ENCODE data around the gene HORMAD2. TPM values are rescaled to one million over a fixed set of nuclear protein-coding genes. Genes with fewer than 3 reads are reported as not detected.

Gene HORMAD2
- polyA plus RNA-seq, 1 of the 3 experiments (the other 2 are of a cell fraction) = not detected

- no peak overlapping the region for H3K4me2 ChIP-seq
- POLR2A ChIA-PET = no interaction called here
- H3K9me3 ChIP-seq = no peaks in the 10 kb centered on the region
- no peak for DNase-seq
- no peaks in the 10 kb centered on the region for H3K9me2 ChIP-seq
- H3K4me3 ChIP-seq (ENCODE audit: low read depth in 2 of 2, low read length in 1 of 2) = no peak overlapping the region
- 100% methylated on average over 1 of the region's 1 CpG for WGBS (ENCODE audit: low lambda C conversion rate)
- CTCF ChIA-PET = interaction anchor here (1.1 to 1.2 kb wide), 2 partner anchors 9 to 19 kb away, joined by 3 to 4 read pairs; no protein-coding TSS in a partner anchor
- H4K20me1 ChIP-seq (ENCODE audit: insufficient read depth) = no peaks in the 10 kb centered on the region
- H3F3A ChIP-seq (replicated peaks; ENCODE audit: insufficient read depth) = no peaks in the 10 kb centered on the region
- H3K9ac ChIP-seq = no peak overlapping the region
- no peaks in the 10 kb centered on the region for H3K79me2 ChIP-seq (ENCODE audit: insufficient read depth)
- no peaks in the 10 kb centered on the region for H3K27me3 ChIP-seq (ENCODE audit: insufficient read depth)
- H3K4me1 ChIP-seq (ENCODE audit: control insufficient read depth in 1 of 2, insufficient read depth in 2 of 2, low read depth in 1 of 2, low read length in 1 of 2) = no peaks in the 10 kb centered on the region
- no peak overlapping the region for H3K27ac ChIP-seq (ENCODE audit: low read depth in 2 of 2, low read length in 1 of 2)
- no peak overlapping the region for H2AFZ ChIP-seq (ENCODE audit: low read depth)
- H3K36me3 ChIP-seq (replicated peaks in 1 of 2; ENCODE audit: control insufficient read depth in 1 of 2, insufficient read depth in 2 of 2, low read length in 1 of 2) = no peaks in the 10 kb centered on the region
- TF ChIP-seq RCOR1 (IDR thresholded peaks at IDR 0.05; ENCODE audit: low read length) (no peak), TEAD4 (IDR thresholded peaks at IDR 0.05; ENCODE audit: borderline replicate concordance, insufficient read depth) (no peak), USF2 (IDR thresholded peaks at IDR 0.05; ENCODE audit: borderline replicate concordance, low read depth, low read length) (no peak), USF1 (IDR thresholded peaks at IDR 0.05; ENCODE audit: borderline replicate concordance, low read depth) (no peak), CHD2 (IDR thresholded peaks at IDR 0.05; ENCODE audit: low read length, partially characterized antibody) (no peak), PBX3 (IDR thresholded peaks at IDR 0.05) (no peak), EZH2phosphoT487 (IDR thresholded peaks at IDR 0.05; ENCODE audit: borderline replicate concordance, low read depth) (no peak), POLR2AphosphoS5 (IDR thresholded peaks at IDR 0.05; ENCODE audit: low read depth, low read length) (no peak), GATA2 (CRISPR knock-in tag; IDR thresholded peaks at IDR 0.05) (no peak), RXRA (IDR thresholded peaks at IDR 0.05; ENCODE audit: borderline replicate concordance, low read depth) (no peak), CTCF (IDR thresholded peaks at IDR 0.05) (no peak), ZBTB33 (IDR thresholded peaks at IDR 0.05; ENCODE audit: borderline replicate concordance, low read depth) (no peak), TCF12 (IDR thresholded peaks at IDR 0.05) (no peak), EP300 (IDR thresholded peaks at IDR 0.05; ENCODE audit: borderline replicate concordance in 1 of 2, low read depth in 1 of 2, low read length in 1 of 2) (no peak), NRF1 (IDR thresholded peaks at IDR 0.05; ENCODE audit: low read depth, low read length) (no peak), FOXJ3 (CRISPR knock-in tag; IDR thresholded peaks at IDR 0.05) (no peak), IRF3 (IDR thresholded peaks at IDR 0.05; ENCODE audit: low read depth, low read length) (no peak), MXI1 (IDR thresholded peaks at IDR 0.05; ENCODE audit: low read depth, low read length) (no peak)
Observed at GRCh38 chr22:30175690-30176288, 95.5 kb downstream of the HORMAD2 start.
